GM18861 (cell line): ENCODE measurements around the gene MYOM3.
"Not testable (repeated sequence)": the region's sequence is repeated elsewhere in the genome, so short reads cannot be mapped to it uniquely, and the experiment has no call there.

Experiments
- ATAC-seq: cut with Tn5 transposase; IDR thresholded peaks from one replicate; pipeline ENCODE4 v1.9.1; 2021; ENCODE audit not compliant: unreplicated experiment

The MYOM3 gene

GRCh38 chr1:24008574-24009184 lies 103.3 kb downstream of the MYOM3 start:
- not testable (repeated sequence) for ATAC-seq

- ATAC-seq, result no peak
Measured at GRCh38 chr1:24007079-24007478, 104.9 kb downstream of the MYOM3 start.
